ENCODE measurements around the gene RWDD3. TPM values are rescaled to one million over a fixed set of nuclear protein-coding genes. Genes with fewer than 3 reads are reported as not detected.

The RWDD3 gene
- total and polyA plus RNA-seq, 9 donors = 9.7 to 18.0 (median 15.7) TPM

DNA sequence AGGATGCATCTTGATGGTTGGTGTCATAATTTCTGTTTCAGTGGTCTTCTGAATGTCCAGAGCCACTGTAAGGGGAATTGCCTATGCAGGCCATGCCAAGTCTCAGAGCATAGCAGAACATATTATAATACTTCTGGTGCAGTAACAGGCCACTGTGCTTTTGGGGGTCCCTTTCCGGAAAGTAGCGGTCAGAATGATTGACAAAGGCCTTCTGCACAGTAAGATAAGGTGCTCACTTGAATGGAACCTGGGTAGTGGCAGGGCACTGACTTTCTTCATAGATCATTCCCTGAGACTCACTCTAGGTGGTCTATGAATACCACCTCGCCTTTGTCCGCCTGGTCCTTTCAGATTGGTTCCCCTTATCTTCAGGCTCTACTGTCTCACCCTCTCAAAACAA lies 28.9 kb downstream of the RWDD3 start:
- DNase-seq = no peak
- Histone ChIP-seq H3K4me3 (no peak overlapping the region), H3K4me1 (ENCODE audit: insufficient read depth) (no peaks in the 10 kb centered on the region), H3K36me3 (no peaks in the 10 kb centered on the region), H3K27ac (no peak overlapping the region), H3K9me3 (no peaks in the 10 kb centered on the region), H3K27me3 (no peaks in the 10 kb centered on the region)
- 92 to 96% (median 94%) methylated on average over 4 of the region's 4 CpGs for WGBS, 3 donors
- intact Hi-C loops (cut with DNase I) = no loop called here
- no peak for TF ChIP-seq POLR2A (IDR thresholded peaks at IDR 0.05)
- TF ChIP-seq, protein P1, sequence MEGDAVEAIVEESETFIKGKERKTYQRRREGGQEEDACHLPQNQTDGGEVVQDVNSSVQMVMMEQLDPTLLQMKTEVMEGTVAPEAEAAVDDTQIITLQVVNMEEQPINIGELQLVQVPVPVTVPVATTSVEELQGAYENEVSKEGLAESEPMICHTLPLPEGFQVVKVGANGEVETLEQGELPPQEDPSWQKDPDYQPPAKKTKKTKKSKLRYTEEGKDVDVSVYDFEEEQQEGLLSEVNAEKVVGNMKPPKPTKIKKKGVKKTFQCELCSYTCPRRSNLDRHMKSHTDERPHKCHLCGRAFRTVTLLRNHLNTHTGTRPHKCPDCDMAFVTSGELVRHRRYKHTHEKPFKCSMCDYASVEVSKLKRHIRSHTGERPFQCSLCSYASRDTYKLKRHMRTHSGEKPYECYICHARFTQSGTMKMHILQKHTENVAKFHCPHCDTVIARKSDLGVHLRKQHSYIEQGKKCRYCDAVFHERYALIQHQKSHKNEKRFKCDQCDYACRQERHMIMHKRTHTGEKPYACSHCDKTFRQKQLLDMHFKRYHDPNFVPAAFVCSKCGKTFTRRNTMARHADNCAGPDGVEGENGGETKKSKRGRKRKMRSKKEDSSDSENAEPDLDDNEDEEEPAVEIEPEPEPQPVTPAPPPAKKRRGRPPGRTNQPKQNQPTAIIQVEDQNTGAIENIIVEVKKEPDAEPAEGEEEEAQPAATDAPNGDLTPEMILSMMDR (IDR thresholded peaks at IDR 0.05) = no peak
- TF ChIP-seq EP300 (IDR thresholded peaks at IDR 0.05) = no peak

DNA sequence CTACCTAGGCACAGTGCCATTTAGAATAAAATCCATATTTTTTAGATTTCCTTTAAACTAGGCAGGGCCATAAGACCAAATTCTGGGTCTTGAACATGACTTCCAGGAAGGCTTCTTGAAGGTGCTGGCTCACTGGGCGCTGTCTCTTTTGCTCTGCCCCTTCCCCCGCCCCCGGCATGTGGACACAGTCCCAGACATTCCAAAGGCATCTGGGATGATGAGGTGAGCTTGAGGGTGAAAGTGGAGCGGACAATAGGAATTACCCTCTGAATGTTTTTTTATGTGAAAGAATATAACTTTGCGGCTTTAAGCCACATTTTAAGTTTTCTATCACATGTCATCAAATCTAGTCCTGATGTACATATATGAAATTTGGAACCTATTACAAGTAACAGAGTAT lies 29.4 kb downstream of the RWDD3 start:
- Histone ChIP-seq H3K27ac (no peak overlapping the region), H3K36me3 (no peaks in the 10 kb centered on the region), H3K4me1 (ENCODE audit: insufficient read depth) (no peaks in the 10 kb centered on the region), H3K4me3 (no peak overlapping the region), H3K27me3 (no peaks in the 10 kb centered on the region), H3K9me3 (no peaks in the 10 kb centered on the region)
- intact Hi-C loops (cut with DNase I) = no loop called here
- no peak for TF ChIP-seq POLR2A (IDR thresholded peaks at IDR 0.05)
- TF ChIP-seq, protein P1 (IDR thresholded peaks at IDR 0.05) = no peak
- TF ChIP-seq EP300 (IDR thresholded peaks at IDR 0.05) = no peak
- no peak for DNase-seq
- WGBS, 3 donors = 79 to 84% (median 79%) methylated on average over 5 of the region's 5 CpGs

DNA sequence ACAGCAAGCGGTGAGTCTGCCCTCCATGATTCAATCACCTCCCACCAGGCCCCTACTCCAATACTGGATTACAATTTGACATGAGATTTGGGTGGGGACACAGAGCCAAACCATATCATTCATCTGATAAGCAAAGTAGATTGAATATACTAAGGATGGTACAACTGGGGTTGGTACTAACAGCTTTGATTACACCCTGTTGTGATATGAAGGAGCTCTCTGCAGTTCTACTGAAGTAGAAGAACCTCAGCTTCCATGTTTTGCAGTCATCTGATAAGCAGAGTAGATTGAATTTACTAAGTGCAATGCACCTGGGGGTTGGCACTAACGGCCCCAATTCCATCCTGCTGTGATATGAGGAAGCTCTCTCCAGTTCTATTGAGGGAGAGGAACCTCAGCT lies 31.1 kb downstream of the RWDD3 start:
- TF ChIP-seq EP300 (IDR thresholded peaks at IDR 0.05) = no peak
- TF ChIP-seq, protein P1 (IDR thresholded peaks at IDR 0.05) = no peak
- no peak for TF ChIP-seq POLR2A (IDR thresholded peaks at IDR 0.05)

DNA sequence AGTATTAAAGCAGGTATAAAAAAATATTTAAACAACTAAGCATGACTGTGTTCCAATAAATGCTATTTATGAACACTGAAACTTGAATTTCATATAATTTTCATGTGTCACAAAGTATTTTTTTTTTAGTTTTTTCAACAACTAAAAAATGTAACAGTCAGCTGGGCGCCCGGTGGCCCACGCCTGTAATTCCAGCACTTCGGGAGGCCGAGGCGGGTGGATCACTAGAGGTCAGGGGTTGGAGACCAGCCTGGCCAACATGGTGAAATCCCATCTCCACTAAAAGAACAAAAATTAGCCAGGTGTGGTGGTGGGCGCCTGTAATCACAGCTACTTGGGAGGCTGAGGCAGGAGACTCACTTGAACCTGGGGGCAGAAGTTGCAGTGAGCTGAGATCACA lies 42.4 kb downstream of the RWDD3 start:
- Histone ChIP-seq H3K4me1 (ENCODE audit: insufficient read depth) (no peaks in the 10 kb centered on the region), H3K27ac (no peak overlapping the region), H3K36me3 (no peaks in the 10 kb centered on the region), H3K9me3 (no peaks in the 10 kb centered on the region), H3K4me3 (no peak overlapping the region), H3K27me3 (no peaks in the 10 kb centered on the region)
- TF ChIP-seq, protein P1 (IDR thresholded peaks at IDR 0.05) = no peak
- TF ChIP-seq POLR2A (IDR thresholded peaks at IDR 0.05) (no peak), EP300 (IDR thresholded peaks at IDR 0.05) (no peak)
- no peak for DNase-seq
- intact Hi-C loops (cut with DNase I) = no loop called here
- WGBS, 3 donors = 90 to 97% (median 91%) methylated on average over 7 of the region's 7 CpGs

More for the DNA sequence above, 31.1 kb downstream of the RWDD3 start:
- Histone ChIP-seq H3K27me3 (no peaks in the 10 kb centered on the region), H3K36me3 (no peaks in the 10 kb centered on the region), H3K9me3 (no peaks in the 10 kb centered on the region), H3K27ac (no peak overlapping the region), H3K4me3 (no peak overlapping the region), H3K4me1 (ENCODE audit: insufficient read depth) (no peaks in the 10 kb centered on the region)
- intact Hi-C loops (cut with DNase I) = no loop called here
- WGBS, 3 donors = 81 to 90% (median 84%) methylated on average over 2 of the region's 2 CpGs
- DNase-seq = no peak
